OCI-LY1 (cell line): ENCODE measurements around the gene CTBP2.

Source experiments
- CTCF ChIP-seq: fragments of 200-600 bp; sonication (generic), shearing (Covaris generic); IDR thresholded peaks from 2 replicates; pipeline ENCODE4 v1.5.1; 2017; ENCODE audit warnings: mild to moderate bottlenecking, antibody characterized with exemption, low read length, moderate library complexity, mixed read lengths
- EZH2 ChIP-seq: fragments of 200-600 bp; sonication (generic), shearing (Covaris generic); IDR thresholded peaks from 2 replicates; pipeline ENCODE4 v1.8.0; 2017; ENCODE audit warnings: borderline replicate concordance, mixed run types, mild to moderate bottlenecking, antibody characterized with exemption, low read length, moderate library complexity, mixed read lengths

GRCh38 chr10:124943301-124944092 is 216.9 kb downstream of the CTBP2 start:
- TF ChIP-seq CTCF = no peak
- no peak for TF ChIP-seq EZH2
